GM18867 (cell line): ENCODE results near the gene KRT82.

Source experiments
- ATAC-seq: cut with Tn5 transposase; IDR thresholded peaks from one replicate; pipeline ENCODE4 v1.9.1; 2021; ENCODE audit warnings: mild to moderate bottlenecking, moderate library complexity; ENCODE audit not compliant: unreplicated experiment

Gene KRT82

DNA sequence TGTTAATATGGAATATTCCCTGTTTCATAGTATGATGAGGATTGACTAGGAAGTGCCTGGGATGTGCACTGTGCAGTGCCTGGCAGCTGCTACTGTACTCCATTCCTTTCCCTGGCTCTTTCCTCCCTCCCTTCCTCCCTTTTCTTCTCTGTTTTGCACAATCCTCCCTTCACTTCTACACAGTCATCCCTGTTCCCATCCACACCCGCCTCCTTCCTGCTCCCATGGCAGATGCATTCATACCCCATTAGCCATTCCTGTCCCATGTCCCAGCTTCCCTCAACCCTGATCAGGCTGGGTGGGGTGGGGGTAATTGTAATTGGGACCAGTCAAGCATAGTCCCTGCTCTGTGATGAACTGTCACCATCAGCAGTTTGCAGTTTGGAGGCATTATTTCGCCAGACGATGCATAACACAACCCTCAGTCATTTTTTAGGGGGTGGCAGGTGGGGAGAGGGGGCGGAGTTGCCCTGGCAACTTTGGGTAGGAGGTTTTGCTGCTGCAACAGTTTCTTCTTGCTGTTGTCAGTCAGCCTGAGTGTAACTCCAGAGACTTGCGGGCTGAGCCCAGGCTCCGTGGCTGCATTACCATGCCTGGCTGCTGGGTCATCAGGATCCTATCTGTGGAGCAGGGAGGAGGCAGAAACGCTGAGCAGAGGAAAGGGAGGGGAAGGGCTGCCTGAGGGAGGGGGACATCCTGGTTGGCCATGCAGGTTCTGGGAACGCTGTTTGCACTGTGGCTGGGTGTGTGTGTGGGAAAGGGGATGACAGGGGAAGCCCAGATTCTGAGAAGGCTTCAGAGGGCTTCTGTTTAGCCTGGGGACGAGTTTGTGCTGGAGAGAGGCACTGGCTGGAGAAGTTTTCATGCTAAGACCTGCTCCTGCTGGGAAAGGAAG is 16.6 kb downstream of the KRT82 start:
- ATAC-seq = no peak

DNA sequence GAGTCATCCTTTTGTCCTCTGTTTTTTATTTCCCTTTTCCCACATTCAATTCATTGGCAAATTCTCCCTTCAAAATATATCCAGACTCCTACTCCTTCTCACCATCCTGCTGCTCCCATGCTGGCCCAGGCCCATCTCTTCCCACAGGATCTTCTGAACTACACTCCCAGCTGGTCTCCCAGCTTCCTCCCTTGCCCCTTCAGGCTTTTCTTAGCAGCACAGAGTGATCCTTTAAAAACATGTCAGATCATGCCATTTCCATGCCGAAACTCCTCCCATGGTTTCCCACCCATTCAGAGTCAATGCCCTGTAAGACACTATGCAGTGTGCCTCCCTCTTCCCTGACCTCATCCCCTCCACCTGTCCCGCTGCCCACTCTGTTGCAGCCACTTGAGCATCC is 18.3 kb downstream of the KRT82 start:
- no peak for ATAC-seq

DNA sequence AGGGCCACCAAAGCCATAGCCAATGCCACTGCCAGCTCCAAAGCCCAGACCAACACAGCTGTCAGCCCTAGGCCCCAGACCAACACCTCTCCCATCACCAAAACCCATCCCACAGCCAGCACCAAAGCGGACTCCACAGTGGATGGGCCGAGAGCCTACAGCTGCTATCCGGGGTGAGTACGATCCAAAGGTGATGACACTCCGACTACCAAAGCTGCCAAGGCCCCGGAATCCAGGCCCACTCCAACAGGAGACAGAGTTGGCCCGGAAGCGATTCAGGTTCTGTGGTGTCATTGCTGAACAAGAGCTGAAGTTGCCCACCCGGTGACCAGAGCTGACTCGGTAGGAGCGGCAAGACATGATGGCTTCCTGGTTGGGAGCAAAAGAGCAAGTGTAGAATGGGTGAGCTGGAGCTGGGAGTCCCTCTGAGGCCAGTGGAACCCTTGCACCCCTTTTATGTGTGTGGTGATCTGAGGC is 20.9 kb downstream of the KRT82 start, which contains the start of gene KRT84:
Gene KRT84 (minus strand): TSS at position 427 of the 477 bp plus-strand sequence. CDS start 67 bp downstream, at position 360.
- ATAC-seq = no peak

DNA sequence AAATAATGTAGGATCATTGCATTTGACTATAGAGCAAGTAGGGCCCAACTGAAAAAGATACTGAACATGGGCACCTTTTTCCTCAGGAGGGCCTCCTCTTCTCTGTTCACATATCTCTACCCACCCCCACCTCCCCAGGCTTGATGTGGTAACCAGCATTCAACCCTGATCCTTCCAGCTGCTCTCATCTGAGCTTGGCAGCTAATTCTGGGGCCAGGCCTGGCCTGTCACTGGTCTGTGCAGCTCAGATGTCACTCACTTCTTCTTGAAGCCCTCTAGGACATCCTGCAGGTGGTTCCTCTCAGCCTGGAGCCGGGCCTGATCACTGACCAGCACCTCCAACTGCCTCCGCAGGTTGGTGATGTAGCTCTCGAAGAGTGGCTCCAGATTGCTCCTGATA is 22.8 kb downstream of the KRT82 start:
- no peak for ATAC-seq

DNA sequence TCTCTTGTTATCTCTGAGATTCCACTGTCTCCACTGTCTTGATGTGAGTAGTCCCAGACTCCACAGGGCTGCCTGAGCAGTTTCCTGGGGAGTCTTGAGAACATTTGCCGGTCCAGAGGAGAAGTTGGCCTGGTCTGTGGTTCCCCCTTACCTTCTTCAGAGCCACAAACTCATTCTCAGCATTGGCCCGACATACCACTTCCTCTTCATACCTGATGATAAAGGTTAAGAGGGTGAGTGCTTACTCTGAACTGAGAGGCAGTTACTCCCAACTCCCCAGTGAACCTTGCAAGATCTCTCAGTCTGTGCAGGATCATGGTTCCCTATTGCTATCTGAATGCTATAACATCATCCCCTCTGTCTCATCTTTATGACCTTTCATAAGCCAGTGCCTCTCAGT is 23.3 kb downstream of the KRT82 start:
- no peak for ATAC-seq

DNA sequence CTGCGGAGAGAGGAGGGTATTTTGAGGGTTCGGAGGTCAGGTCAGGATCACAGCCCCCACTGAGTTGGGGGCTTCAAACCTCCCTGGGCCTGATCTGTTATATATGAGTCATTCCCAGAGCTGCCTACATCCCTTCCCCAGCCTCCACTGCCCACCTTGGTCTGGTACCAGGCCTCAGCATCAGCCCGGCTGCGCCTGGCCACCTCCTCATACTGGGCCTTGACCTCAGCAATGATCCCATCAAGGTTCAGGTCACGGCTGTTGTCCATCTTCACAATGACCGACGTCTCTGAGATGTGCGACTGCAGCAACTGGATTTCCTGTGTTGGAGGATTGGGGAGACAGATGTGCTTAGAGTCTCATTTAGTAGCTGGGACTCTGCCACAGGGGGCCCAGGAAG is 24.9 kb downstream of the KRT82 start:
- ATAC-seq = no peak

DNA sequence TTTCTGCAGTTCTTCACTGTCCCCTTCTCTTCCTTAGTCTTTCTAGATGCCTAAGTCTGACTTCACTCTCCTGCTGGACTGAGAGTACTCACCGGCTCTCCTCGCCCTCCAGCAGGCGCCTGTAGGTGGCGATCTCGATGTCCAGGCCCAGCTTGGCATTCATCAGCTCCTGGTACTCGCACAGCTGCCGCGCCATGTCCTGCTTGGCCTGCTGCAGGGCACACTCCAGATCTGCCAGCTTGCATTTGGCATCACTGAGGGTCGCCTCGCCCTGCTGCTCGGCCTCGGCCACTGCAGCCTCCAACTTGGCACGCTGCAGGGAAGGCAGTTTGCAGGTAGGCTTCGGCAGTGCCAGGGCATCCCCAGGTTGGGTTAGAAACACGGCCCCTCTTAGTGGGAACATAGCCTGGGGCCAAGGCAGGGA is 25.9 kb downstream of the KRT82 start:
- no peak for ATAC-seq

DNA sequence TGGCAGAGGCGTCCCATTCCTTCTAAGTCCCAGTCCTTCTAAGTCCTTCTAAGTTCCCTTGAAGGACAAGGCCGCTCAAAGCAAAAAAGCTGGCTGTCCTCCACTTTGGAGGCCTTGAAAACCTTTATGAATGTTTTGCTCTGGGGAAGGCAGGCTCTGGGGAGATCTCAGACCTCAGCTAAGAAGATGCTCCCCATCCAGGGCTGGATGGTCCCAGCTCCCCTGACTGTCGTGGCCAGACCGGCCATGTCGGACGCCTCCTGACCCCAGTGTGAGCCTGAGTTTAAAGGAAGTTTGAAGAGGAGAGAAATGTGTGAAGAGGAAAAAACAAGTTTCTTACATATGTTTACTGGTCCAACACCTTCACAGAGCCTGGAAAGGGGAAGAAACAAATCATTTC is 26.6 kb downstream of the KRT82 start:
- ATAC-seq = no peak

DNA sequence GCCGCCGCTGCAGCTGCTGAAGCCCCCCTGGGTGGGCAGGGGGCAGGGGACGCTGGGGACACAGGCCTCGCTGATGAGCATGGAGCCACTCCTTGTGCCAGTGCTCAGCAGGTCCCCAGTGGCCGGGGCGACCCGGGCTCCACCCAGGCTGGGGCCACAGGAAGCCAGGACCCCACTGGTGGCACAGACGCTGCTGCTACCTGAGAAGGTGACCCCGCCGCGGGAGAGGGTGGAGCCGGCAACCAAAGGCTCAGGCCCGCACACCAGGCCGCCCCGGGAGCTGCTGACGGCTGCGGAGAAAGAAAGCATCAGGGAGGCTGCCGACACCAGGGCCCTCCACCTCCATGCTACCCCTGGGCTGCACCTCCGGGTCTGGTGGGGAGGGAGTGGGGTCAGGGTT is 28.0 kb downstream of the KRT82 start:
- no peak for ATAC-seq

DNA sequence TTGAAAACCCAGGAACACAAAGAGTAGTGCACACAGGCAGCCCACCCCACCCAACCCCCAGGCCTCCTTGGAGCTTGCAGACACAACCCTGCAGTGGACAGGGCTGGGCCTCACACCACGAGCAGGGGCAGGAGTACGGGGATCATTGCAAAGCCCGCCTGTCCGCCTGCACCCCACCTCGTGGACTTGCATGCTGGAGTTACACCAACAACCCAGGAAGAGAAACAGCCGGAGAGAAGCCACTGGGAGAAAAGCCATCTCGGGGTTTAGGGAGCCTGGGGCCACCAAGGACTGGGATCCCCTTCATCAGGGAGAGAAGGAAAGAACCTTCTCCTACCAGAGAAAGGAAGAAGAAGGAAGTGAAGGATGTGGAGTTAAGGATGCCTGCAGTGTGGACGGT is 28.9 kb downstream of the KRT82 start:
- no peak for ATAC-seq

DNA sequence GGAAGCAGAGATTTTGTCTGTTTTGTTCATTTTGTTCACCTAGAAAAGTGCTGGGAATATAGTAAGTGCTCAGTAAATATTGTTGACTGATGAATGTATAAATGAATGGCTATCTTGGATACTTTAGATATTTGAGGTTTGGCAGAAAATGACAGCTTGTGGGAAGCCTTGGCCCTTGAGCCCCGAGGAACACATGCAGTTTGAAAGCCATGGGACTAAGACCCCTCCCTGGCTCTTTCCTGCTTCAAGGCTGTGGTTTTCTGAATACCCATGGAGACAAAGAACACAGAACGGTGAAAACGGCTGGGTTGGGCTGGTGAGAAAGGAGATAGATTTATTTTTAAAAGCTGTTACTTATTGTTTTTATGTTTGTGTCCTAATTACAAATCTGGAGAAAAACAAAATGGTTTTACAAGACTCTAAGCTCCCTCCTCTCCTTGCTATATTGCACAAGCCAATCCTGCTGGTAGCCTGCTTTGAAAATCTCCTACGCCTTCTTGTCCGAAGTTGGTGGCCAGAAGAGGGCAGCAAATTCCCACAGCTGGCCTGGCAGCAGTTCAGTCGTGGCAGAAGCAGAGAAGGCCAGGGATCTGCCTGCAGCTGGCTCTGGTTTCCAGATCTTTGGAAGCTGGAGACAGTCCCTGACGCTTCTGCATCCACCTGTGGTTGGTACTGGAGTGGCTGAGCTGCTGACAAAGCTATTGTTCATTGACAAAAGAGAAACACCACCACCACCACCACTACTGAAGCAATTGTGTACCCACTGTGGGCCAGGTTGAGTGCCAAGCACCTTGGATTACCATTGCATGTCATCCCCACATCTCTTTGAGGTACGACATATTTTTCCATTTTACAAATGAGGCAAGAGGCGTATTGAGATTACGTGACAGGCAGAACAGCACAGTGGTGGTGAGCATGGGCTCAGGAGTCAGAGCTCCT is 33.6 kb downstream of the KRT82 start:
- ATAC-seq = no peak

DNA sequence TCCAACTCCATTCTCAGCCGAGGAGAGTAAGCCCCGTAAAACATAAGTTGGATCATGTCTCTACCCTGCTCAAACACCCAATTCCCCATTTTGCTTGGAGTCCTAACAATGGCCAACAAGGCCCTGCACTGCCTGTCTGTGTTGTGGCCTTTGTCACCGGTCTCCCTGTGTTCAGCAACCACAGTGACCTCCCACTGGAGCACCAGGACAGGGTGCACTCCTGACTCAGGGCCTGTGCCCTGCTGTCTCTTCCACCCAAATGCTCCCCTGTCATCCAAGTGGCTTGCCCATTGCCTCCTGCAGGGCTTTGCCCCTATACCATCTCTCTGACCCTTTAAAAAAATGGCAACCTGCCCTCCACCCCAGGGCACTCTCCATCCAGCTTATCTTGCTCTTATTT is 34.4 kb downstream of the KRT82 start:
- no peak for ATAC-seq

DNA sequence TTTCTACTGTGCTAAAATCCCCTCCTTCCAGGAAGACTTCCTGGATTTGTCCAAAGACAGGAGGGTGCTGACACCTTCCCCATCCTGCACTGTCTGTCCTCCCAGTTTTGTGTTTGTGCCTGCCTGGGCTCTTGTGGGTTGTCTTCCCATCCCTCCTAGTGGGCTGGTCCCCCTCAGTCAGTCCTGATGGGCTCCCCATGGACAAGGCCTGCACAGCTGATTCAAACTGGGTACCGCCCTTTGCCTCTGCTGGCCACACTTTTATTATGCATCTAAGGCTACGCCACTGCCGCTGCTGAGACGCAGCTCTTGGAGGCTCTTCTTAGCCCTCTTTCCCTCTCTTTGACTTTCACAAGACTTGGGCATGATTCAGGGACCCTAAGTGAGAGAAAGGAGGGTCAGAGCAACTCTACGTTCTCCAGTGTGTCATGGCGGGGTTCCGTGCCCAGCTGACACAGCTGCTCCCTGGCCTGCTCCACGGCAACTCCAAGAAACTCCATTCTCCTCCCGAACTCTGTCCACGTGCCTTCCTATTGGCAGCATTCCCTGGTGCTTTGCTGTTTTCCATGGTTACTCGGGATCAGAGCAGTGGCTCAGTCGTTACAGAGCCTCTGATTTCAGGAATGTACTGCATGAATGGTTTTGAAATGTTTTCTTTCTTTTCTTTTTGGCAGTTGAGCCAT is 35.1 kb downstream of the KRT82 start:
- no peak for ATAC-seq

DNA sequence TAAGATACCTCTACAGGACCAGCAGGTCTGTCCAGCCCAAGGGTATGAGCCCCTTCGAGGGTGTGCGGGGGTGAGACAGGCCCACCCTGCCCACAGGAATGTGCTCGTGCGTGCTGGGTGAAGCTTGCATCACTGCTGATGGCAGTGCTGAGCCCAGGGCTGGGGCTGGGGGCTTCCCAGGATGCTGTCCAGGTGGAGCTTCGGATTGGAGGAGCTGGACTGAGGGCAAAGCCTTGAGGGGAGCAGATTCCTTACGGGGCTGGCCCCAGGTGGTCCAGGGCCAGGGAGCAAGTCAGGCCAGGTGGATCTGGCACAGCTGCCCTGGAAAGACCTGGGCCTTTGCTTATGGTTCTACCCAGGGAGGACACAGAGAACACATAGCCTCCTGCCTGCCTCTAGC is 36.3 kb downstream of the KRT82 start:
- no peak for ATAC-seq

DNA sequence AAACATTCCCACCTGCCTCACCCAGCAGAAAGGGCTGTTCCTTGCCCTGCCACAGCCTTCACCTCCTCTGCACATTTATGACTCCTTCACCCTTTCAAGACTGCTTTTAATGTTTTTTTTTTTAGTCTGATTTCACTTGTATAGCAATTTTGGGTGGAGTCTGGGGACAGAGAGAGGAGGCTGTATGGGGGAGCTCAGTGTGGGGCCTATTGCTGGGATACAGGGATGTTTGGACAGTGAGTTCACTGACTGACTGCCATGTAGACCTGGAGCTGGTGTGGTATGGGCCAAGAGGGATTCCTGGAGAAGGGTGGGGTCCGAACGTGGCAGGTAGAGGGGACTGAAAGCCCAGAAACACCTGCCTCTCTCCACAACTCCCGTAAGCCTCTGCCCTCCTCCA is 36.9 kb downstream of the KRT82 start:
- no peak for ATAC-seq

DNA sequence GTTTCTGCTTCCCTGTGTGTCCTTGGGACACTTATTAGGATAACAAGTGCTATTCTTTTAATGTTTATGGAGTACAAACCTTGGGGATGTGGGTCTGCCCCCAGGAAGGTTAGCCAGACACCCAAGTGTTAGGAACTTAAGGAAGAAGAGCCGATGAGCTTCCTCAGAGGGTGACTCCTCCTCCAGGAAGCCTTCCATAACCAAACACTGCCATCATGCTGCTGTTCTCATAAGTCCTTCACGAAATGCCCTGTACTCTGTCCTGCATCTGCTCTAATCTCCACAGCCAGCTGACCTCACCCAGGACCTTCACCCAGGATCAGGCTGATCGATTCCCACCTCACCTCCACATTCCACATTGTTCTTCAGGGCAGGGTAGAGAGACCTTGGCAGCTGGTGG is 37.6 kb downstream of the KRT82 start:
- ATAC-seq = no peak

DNA sequence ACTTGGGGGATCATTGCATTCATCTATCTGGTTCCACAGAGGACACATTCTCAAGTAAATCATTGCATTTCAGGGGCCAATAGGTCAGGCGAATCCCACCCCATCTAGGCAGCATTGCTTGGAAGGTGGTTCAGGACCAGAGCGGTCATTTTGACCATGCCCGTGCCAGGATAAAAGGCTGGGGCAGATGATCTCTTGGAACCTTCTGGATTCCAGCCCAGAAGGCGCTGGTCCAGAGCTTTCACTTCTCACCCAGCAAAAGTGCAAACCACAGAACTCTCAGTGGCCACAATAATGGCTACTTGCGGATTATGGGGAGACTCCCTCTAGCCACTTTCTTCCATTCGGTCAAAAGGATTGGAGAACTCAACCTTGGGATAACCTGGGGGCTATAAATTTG is 38.3 kb downstream of the KRT82 start:
- ATAC-seq = no peak

DNA sequence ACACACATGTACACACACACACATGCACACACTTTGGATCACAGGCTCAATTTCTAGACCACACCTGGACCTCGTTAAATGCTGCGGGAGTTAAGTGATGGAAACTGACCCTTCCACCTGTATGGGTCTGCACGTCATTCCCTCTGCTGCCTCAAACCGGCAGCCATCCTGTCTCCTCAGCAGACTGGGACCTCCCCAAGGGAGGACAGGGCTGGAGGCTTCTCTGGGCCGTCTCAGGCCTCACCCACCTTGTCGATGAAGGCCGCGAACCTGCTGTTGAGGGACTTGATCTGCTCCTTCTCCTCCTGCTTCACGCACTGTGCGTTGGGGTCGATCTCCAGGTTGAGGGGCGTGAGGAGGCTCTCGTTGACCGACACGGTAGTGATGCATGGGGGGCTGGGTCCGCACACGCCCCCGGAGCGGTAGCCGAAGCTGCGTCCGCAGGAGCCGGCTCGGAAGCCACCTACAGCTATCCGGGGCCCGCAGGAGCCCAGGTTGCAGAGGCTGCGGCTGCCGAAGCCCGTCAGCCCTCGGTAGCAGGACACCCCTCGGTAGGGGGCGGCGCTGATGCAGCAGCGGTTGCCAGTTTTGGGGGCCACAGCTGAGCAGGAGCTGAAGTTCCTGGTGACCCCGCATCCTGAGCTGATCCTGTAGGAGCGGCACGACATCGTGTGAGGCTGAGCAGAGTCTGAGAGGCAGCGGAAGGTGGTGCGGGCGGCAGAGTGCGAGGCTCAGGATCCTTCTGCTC is 39.2 kb downstream of the KRT82 start, which contains the start of gene KRT85:
Gene KRT85 (minus strand): TSS at position 744 of the 748 bp plus-strand sequence. CDS start 76 bp downstream, at position 668.
- ATAC-seq = no peak

DNA sequence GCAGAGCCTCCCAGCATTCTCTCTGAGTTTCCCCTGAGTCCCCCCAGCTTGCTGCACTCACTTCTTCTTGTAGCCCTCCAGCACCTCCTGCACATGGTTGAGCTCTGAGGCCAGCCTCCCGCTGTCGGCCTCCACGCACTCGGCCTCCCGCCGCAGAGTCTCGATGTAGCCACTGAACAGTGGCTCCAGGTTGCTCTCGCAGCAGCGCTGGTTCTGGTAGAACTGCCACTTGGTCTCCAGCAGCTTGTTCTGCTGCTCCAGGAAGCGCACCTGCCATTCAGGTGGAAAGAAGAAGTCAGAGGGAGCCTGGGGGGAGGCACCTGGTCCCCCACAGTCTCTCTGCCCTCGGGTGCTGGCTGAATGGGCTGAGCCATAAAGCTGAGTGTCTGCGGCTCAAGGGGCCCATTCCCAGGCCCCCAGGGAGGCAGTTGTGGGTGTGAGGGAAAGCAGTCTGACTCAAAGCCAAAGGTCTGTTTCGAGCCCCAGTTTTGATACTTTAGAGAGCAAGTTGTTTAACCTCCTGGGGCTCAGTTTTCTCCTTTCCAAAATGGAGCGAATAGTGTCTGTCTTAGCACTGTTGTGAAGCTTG is 41.1 kb downstream of the KRT82 start:
- no peak for ATAC-seq

DNA sequence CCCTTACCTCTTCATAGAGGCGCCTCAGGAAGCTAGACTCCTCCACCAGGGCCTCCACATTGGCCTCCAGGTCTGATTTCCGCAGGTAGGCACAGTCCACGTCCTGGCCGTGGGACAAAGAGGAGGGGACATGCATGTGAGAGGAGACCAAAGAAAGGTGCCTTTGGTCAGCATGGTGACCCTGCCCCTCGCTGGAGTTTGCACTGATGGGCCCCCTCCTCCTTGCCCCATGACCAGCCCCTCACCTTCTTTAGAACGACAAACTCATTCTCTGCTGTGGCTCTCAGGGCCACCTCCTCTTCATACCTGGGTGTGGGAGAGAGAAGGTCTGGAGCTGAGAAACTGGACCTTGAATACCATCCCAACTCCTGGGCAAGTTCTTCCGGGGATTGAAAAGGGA is 42.1 kb downstream of the KRT82 start:
- no peak for ATAC-seq
